Measurements from ENCODE around the gene ADRB1. TPM values are rescaled to one million over a fixed set of nuclear protein-coding genes. Genes with fewer than 3 reads are reported as not detected.

Gene ADRB1
- total and polyA plus RNA-seq, 3 experiments from 2014 or later, result 0.49 to 0.50 TPM; not detected in 1

DNA sequence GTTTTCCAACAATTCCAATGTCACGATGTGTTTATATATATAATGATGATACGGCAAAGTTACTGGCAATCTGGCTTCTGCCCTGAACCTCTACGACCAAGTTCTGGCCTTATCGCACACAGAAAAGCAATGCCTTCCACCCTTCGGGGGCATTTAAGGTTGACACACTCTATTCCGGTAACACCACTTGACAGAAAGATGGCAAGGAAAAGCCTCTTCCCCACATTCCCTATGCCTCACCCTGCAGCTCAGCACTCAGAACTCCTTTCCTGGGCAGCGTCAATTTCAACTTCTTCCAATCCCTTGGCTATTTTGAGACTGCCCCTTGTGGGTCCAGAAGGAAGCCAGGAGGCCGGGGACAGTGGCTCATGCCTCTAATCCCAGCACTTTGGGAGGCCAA lies 2.5 kb upstream of the ADRB1 start:
- H3K9me3 ChIP-seq (ENCODE audit: low read length), result no peaks in the 10 kb centered on the region
- ChIA-PET POLR2A (no interaction called here), CTCF (no interaction called here)
- no peak overlapping the region for H3K4me3 ChIP-seq (ENCODE audit: low read length)
- H3K27me3 ChIP-seq (ENCODE audit: insufficient read depth, low read length, poor library complexity, severe bottlenecking), result peaks cover 25% of the 10 kb centered on the region
- Mint-ChIP-seq H3K4me1 (peaks cover 15 to 25% (median 19%) of the 10 kb centered on the region in 3 donors), H3K27ac (no peak overlapping the region), H3K36me3 (peaks cover 0 to 1% (median 0%) of the 10 kb centered on the region in 3 donors), H3K9me3 (no peaks in the 10 kb centered on the region), H3K27me3 (peaks cover 32 to 51% of the 10 kb centered on the region in 2 donors), H3K4me3 (peak overlapping the region in 1 of 7 donors; percentile 58)
- H3K36me3 ChIP-seq (ENCODE audit: insufficient read depth, low read length), result no peaks in the 10 kb centered on the region
- H3K27ac ChIP-seq (ENCODE audit: low read depth, low read length), result no peak overlapping the region
- no peak for DNase-seq
- H3K4me1 ChIP-seq (ENCODE audit: insufficient read depth, low read length), result peaks cover 6% of the 10 kb centered on the region

DNA sequence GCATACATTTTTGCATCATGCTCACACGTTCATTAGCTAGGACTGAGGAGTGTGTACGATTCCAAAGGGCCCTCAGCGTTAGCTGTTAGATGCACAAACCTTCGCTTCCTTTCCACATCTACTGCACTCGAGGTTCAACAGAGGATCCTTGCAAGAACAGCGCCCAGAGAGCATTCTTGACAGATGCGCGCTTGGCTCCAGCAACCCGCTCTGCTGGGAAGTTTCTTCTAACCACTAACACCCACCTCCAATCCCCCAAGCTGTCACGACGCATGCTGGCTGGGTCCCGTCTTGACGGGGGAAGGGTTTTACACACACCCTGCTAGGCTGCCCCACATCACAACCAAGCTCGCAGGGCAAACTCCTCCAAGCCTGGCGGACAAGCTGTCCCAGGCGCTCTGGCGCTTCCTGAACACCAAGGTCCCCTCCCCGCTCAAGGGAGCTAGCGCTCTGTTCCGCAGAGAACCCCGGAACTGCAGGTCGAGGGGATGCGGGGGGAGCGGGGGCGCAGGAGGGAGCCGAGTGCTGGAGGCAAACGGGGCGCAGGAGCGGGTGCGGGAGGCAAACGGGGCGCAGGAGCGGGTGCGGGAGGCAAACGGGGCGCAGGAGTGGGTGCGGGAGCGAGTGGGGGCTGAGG lies 653 bp upstream of the ADRB1 start:
- H3K27me3 Mint-ChIP-seq, result peaks cover 40 to 65% of the 10 kb centered on the region in 2 donors
- peak in 3 of 5 donors; percentile 3 to 55 (median 6) for DNase-seq
- H3K4me3 Mint-ChIP-seq, result peak overlapping the region; percentile 65 to 90 (median 79)
- ChIA-PET POLR2A (no interaction called here), CTCF (interaction anchor here (0.6 kb wide), 1 partner anchor 10 kb away, joined by 3 read pairs; no protein-coding TSS in a partner anchor)
- Histone ChIP-seq H3K4me3 (ENCODE audit: low read length) (no peak overlapping the region), H3K4me1 (ENCODE audit: insufficient read depth, low read length) (peaks cover 6% of the 10 kb centered on the region), H3K27ac (ENCODE audit: low read depth, low read length) (no peak overlapping the region), H3K9me3 (ENCODE audit: low read length) (no peaks in the 10 kb centered on the region), H3K27me3 (ENCODE audit: insufficient read depth, low read length, poor library complexity, severe bottlenecking) (peaks cover 27% of the 10 kb centered on the region), H3K36me3 (ENCODE audit: insufficient read depth, low read length) (no peaks in the 10 kb centered on the region)
- H3K27ac Mint-ChIP-seq, result peak overlapping the region in 2 of 8 donors; percentile 40 to 47
- H3K9me3 Mint-ChIP-seq, result no peaks in the 10 kb centered on the region
- peaks cover 16 to 33% (median 23%) of the 10 kb centered on the region in 3 donors for H3K4me1 Mint-ChIP-seq
- H3K36me3 Mint-ChIP-seq, result peaks cover 0 to 1% (median 0%) of the 10 kb centered on the region in 3 donors

- DNase-seq, result peak in 2 of 5 donors; percentile 3 to 4
- H3K4me3 ChIP-seq (ENCODE audit: low read length), result no peak overlapping the region
- H3K9me3 ChIP-seq (ENCODE audit: low read length), result no peaks in the 10 kb centered on the region
- H3K27me3 ChIP-seq (ENCODE audit: insufficient read depth, low read length, poor library complexity, severe bottlenecking), result peaks cover 27% of the 10 kb centered on the region
- Mint-ChIP-seq H3K4me3 (peak overlapping the region; percentile 67 to 91 (median 80)), H3K36me3 (peaks cover 0 to 1% (median 0%) of the 10 kb centered on the region in 3 donors), H3K9me3 (no peaks in the 10 kb centered on the region), H3K4me1 (peaks cover 16 to 38% (median 28%) of the 10 kb centered on the region in 3 donors), H3K27me3 (peaks cover 35 to 65% of the 10 kb centered on the region in 2 donors), H3K27ac (peak overlapping the region in 3 of 8 donors; percentile 58 to 78 (median 68))
- H3K4me1 ChIP-seq (ENCODE audit: insufficient read depth, low read length), result peaks cover 6% of the 10 kb centered on the region
- no peaks in the 10 kb centered on the region for H3K36me3 ChIP-seq (ENCODE audit: insufficient read depth, low read length)
- no peak overlapping the region for H3K27ac ChIP-seq (ENCODE audit: low read depth, low read length)
- ChIA-PET CTCF (no interaction called here), POLR2A (no interaction called here)
These were observed 825 bp downstream of the ADRB1 start for GRCh38 chr10:114044247-114045135.

- Histone ChIP-seq H3K36me3 (ENCODE audit: insufficient read depth, low read length) (no peaks in the 10 kb centered on the region), H3K4me1 (ENCODE audit: insufficient read depth, low read length) (peaks cover 6% of the 10 kb centered on the region), H3K9me3 (ENCODE audit: low read length) (no peaks in the 10 kb centered on the region), H3K4me3 (ENCODE audit: low read length) (no peak overlapping the region), H3K27ac (ENCODE audit: low read depth, low read length) (no peak overlapping the region), H3K27me3 (ENCODE audit: insufficient read depth, low read length, poor library complexity, severe bottlenecking) (peaks cover 22% of the 10 kb centered on the region)
- no peaks in the 10 kb centered on the region for H3K36me3 Mint-ChIP-seq
- POLR2A ChIA-PET, result no interaction called here
- peaks cover 35 to 62% of the 10 kb centered on the region in 2 donors for H3K27me3 Mint-ChIP-seq
- peak in 2 of 5 donors; percentile 4 to 6 for DNase-seq
- H3K4me1 Mint-ChIP-seq, result peaks cover 16 to 38% (median 28%) of the 10 kb centered on the region in 3 donors
- peak overlapping the region; percentile 66 to 91 (median 79) for H3K4me3 Mint-ChIP-seq
- no peaks in the 10 kb centered on the region for H3K9me3 Mint-ChIP-seq
- H3K27ac Mint-ChIP-seq, result peak overlapping the region in 3 of 8 donors; percentile 25 to 68 (median 39)
- CTCF ChIA-PET, result no interaction called here
These were observed 1.7 kb downstream of the ADRB1 start for GRCh38 chr10:114045136-114046086.

- ChIA-PET POLR2A (interaction anchor here (0.6 kb wide), 1 partner anchor 122 kb away, joined by 5 read pairs; no protein-coding TSS in a partner anchor), CTCF (no interaction called here)
- Histone ChIP-seq H3K4me3 (ENCODE audit: low read length) (no peak overlapping the region), H3K4me1 (ENCODE audit: insufficient read depth, low read length) (peaks cover 6% of the 10 kb centered on the region), H3K36me3 (ENCODE audit: insufficient read depth, low read length) (no peaks in the 10 kb centered on the region), H3K9me3 (ENCODE audit: low read length) (no peaks in the 10 kb centered on the region), H3K27ac (ENCODE audit: low read depth, low read length) (no peak overlapping the region), H3K27me3 (ENCODE audit: insufficient read depth, low read length, poor library complexity, severe bottlenecking) (peaks cover 22% of the 10 kb centered on the region)
- peaks cover 16 to 38% (median 28%) of the 10 kb centered on the region in 3 donors for H3K4me1 Mint-ChIP-seq
- DNase-seq, result no peak
- no peak overlapping the region for H3K27ac Mint-ChIP-seq
- H3K36me3 Mint-ChIP-seq, result no peaks in the 10 kb centered on the region
- no peaks in the 10 kb centered on the region for H3K9me3 Mint-ChIP-seq
- H3K4me3 Mint-ChIP-seq, result peak overlapping the region; percentile 53 to 79 (median 66)
- H3K27me3 Mint-ChIP-seq, result peaks cover 36 to 62% of the 10 kb centered on the region in 2 donors
These were observed 2.4 kb downstream of the ADRB1 start for GRCh38 chr10:114046087-114046458.

- H3K4me3 ChIP-seq (ENCODE audit: low read length), result no peak overlapping the region
- Mint-ChIP-seq H3K36me3 (no peaks in the 10 kb centered on the region), H3K27ac (no peak overlapping the region), H3K4me1 (peaks cover 11 to 31% (median 22%) of the 10 kb centered on the region in 3 donors), H3K4me3 (no peak overlapping the region), H3K9me3 (no peaks in the 10 kb centered on the region), H3K27me3 (peaks cover 31 to 69% of the 10 kb centered on the region in 2 donors)
- ChIA-PET POLR2A (no interaction called here), CTCF (interaction anchor here (1.7 kb wide), 1 partner anchor 13 kb away, joined by 4 read pairs; no protein-coding TSS in a partner anchor)
- H3K27ac ChIP-seq (ENCODE audit: low read depth, low read length), result no peak overlapping the region
- DNase-seq, result no peak
- no peaks in the 10 kb centered on the region for H3K4me1 ChIP-seq (ENCODE audit: insufficient read depth, low read length)
- H3K9me3 ChIP-seq (ENCODE audit: low read length), result no peaks in the 10 kb centered on the region
- no peaks in the 10 kb centered on the region for H3K36me3 ChIP-seq (ENCODE audit: insufficient read depth, low read length)
- H3K27me3 ChIP-seq (ENCODE audit: insufficient read depth, low read length, poor library complexity, severe bottlenecking), result peaks cover 16% of the 10 kb centered on the region
These were observed 4.8 kb downstream of the ADRB1 start for GRCh38 chr10:114048472-114048871.

GRCh38 chr10:114051714-114052113 lies 8.0 kb downstream of the ADRB1 start:
- Mint-ChIP-seq H3K27me3 (peaks cover 20 to 59% of the 10 kb centered on the region in 2 donors), H3K36me3 (no peaks in the 10 kb centered on the region), H3K27ac (no peak overlapping the region), H3K4me3 (no peak overlapping the region), H3K9me3 (no peaks in the 10 kb centered on the region), H3K4me1 (peaks cover 0 to 8% (median 6%) of the 10 kb centered on the region in 3 donors)
- no peak for DNase-seq
- H3K27me3 ChIP-seq (ENCODE audit: insufficient read depth, low read length, poor library complexity, severe bottlenecking), result peaks cover 3% of the 10 kb centered on the region
- no peaks in the 10 kb centered on the region for H3K4me1 ChIP-seq (ENCODE audit: insufficient read depth, low read length)
- H3K4me3 ChIP-seq (ENCODE audit: low read length), result no peak overlapping the region
- CTCF ChIA-PET, result no interaction called here
- H3K36me3 ChIP-seq (ENCODE audit: insufficient read depth, low read length), result no peaks in the 10 kb centered on the region
- H3K9me3 ChIP-seq (ENCODE audit: low read length), result no peaks in the 10 kb centered on the region
- POLR2A ChIA-PET, result no interaction called here
- no peak overlapping the region for H3K27ac ChIP-seq (ENCODE audit: low read depth, low read length)

Data from CD8-positive, alpha-beta memory T cell (primary cell).